Activated naive CD8-positive, alpha-beta T cell treated with anti-CD3 and anti-CD28 coated beads, Interleukin-2, amount 50 U/mL, for 24 hours (primary cell): ENCODE data around the gene VEGFB.

Source experiments
- ATAC-seq: fragments of 150-1000 bp; cut with Tn5 transposase; one replicate; pipeline ENCODE4 v1.10.0; 2021
- DNase-seq: peaks from one replicate; pipeline ENCODE4 v3.0.0; 2021
- H3K27ac Mint-ChIP-seq: one replicate; pipeline ENCODE4 v1.8.0; 2021; ENCODE audit warnings: mild to moderate bottlenecking, mixed read lengths
- H3K27me3 Mint-ChIP-seq: one replicate; pipeline ENCODE4 v1.8.0; 2021; ENCODE audit warnings: mixed read lengths
- H3K36me3 Mint-ChIP-seq: one replicate; pipeline ENCODE4 v1.8.0; 2021; ENCODE audit warnings: low read depth, mixed read lengths
- H3K4me1 Mint-ChIP-seq: one replicate; pipeline ENCODE4 v1.8.0; 2021; ENCODE audit warnings: mixed read lengths
- H3K4me3 Mint-ChIP-seq: one replicate; pipeline ENCODE4 v1.8.0; 2021; ENCODE audit warnings: mild to moderate bottlenecking, moderate library complexity, mixed read lengths
- H3K9me3 Mint-ChIP-seq: one replicate; pipeline ENCODE4 v1.8.0; 2021; ENCODE audit warnings: mixed read lengths

The VEGFB gene

DNA sequence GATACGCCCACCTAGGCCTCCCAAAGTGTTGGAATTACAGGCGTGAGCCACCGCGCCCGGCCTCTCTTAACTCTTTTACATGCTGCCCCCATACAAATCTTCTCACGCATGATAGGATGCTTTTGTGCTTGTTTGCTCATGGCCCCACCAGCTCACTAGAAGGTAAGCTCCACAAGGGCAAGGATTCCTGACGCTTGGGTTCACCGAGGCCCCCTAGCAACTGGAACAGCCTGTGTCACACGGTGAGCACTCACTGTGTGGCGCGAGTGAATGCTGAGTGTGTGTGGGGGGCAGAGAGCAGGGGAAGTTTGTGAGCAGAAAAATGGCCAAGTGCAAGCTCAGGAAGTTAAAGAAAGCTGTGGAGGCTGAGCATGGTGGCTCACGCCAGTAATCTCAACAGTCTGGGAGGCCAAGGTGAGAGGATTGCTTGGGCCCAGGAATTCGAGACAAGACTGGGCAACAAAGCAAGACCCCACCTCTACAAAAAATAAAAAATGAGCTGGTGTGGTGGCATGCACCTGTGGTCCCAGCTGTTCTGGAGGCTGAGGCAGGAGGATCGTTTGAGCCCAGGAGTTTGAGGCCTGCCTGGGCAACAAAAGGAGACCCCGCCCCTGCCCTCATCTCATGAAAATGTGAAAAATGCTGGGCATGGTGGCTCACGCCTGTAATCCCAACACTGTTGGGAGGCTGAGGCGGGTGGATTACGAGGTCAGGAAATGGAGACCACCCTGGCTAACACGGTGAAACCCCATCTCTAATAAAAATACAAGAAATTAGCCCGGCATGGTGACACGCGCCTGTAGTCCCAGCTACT, 47.8 kb downstream of the VEGFB start:
- Mint-ChIP-seq H3K27ac (peak overlapping the region; percentile 65), H3K4me1 (peaks cover 17% of the 10 kb centered on the region), H3K9me3 (no peaks in the 10 kb centered on the region), H3K27me3 (no peaks in the 10 kb centered on the region), H3K4me3 (no peak overlapping the region), H3K36me3 (peaks cover 9% of the 10 kb centered on the region)
- DNase-seq (no peak), ATAC-seq (no peak)

DNA sequence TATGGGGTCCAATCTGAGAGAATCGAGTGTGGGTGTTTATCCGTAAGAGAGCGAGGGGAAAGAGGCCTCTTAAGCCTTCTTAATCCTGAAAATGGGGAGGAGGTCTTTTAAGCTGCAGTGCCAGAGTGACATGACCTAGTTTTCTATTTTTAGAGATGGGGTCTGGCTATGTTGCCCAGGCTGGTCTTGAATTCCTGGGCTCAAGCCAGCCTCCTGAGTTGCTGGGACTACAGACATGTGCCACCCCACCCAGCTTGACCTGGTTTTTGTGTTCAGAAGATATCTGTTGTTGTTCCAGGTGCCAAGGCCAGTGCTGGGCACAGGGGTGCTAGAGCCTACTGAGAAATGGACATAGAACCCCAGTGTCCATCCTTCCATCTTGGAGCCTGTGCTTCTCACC, 48.7 kb downstream of the VEGFB start:
- peak overlapping the region; percentile 25 for H3K4me3 Mint-ChIP-seq

DNA sequence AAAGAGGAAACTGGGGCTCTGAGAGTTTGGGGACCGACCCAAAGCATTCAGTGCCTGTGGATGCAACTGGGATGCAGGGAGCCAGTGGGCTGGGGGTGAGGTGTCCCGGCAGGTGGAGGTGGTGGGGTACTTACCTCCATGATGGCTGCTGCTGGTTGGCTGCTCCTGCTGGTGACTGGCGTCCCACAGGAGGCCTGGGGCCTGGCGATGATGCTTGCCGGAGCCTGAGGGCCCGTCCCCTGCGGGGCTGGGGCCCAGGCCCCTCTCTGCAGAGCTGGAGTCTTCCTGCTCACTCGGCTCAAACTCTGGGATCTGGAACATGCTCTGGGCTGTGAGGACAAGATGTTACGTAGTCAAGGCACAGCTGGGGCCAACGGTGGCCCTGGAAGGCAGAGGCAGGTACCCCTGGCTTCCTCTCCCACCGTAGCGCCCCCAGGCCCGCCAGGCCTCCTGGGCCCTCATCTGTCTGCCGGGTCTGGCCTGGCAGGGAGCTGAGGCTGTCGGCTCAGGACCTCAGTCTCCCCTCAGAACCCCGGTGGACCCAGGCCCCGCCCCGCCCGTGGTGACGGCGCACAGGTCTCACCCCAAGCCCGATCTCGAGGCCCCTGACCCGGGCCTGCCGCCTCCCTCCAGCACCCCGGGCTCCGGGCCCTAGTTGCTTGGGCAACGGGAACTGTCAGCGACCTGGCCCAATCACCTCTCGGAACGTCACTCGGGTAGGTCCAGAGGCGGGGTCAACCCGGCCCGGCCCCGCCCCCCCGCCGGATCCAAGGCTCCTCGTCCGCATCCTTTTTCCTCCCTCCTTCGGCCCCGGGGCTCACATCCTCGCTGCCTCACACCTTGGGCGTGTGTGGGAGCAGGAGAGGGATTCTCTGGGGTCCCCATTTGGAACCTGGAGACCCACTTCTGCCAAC, 49.9 kb downstream of the VEGFB start, which contains the start of gene BAD:
Gene BAD, minus strand, starts transcription at position 618 of the 914 bp plus-strand sequence. Its CDS starts 297 bp downstream, at position 321.
- DNase-seq (peak; percentile 93), ATAC-seq (peak; percentile 93)
- H3K4me3 Mint-ChIP-seq: peak within 1 kb of the TSS; percentile 83
- H3K27ac Mint-ChIP-seq: peak within 1 kb of the TSS; percentile 92
- H3K4me1 Mint-ChIP-seq: peaks cover 17% of the 10 kb centered on the region
- H3K36me3 Mint-ChIP-seq: peaks cover 9% of the 10 kb centered on the region
- H3K27me3 Mint-ChIP-seq: no peaks in the 10 kb centered on the region
- H3K9me3 Mint-ChIP-seq: no peaks in the 10 kb centered on the region

More for the DNA sequence above, 48.7 kb downstream of the VEGFB start:
- ATAC-seq (no peak), DNase-seq (no peak)
- H3K9me3 Mint-ChIP-seq: no peaks in the 10 kb centered on the region
- H3K4me1 Mint-ChIP-seq: peaks cover 17% of the 10 kb centered on the region
- H3K36me3 Mint-ChIP-seq: peaks cover 9% of the 10 kb centered on the region
- H3K27me3 Mint-ChIP-seq: no peaks in the 10 kb centered on the region
- no peak overlapping the region for H3K27ac Mint-ChIP-seq

DNA sequence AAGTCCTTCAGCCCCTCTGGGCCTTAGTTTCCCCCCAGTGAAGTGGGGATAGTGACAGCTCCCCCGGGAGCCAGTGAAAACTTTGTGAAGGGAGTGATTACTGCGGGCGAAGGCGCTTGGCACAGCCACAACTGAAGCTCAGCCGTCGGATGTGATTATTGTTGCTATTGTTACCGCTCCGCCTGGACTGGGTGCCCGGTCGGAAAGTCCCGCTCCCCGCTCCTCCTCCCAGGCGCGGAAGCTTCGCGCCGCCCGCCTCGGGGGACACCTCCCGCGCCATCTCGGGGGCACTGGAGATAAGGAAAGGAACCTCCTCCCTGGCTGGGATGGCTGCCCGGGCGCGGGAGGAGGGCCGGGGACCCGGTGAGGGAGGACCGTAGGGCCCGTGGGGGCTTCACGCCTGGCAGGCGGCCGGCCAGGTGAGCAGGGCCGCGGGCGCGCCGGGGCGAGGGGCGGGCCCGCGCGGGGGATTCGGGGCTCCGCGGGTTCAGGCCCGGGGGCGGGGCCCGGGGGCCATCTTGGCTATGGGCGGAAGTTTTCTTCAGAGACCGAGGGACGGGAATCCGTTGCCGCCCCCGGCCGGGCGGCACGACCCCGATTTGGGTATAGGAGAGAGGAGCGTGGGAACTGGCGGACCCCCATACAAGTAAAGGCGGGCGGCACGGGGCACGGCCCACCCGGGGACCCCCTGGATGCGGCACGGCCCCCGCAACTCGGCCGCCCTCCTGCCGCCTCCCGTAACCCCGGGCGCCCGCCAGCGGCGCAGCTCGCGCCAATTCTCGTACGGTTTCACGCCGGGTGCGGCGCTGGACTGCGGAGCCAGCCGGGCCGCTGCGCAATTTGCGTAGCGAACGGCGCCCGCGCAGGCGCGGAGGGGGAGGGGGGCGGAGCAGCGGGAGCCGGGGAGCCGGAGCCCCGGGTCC, 50.8 kb downstream of the VEGFB start, which contains the start of gene GPR137:
Gene GPR137, plus strand, starts transcription at position 887 of the 923 bp plus-strand sequence. CDS start 677 bp downstream, outside the sequence.
- peaks cover 17% of the 10 kb centered on the region for H3K4me1 Mint-ChIP-seq
- peak; percentile 55 for ATAC-seq
- H3K36me3 Mint-ChIP-seq: peaks cover 9% of the 10 kb centered on the region
- H3K27me3 Mint-ChIP-seq: peaks cover 2% of the 10 kb centered on the region
- DNase-seq: peak; percentile 95
- H3K4me3 Mint-ChIP-seq: peak within 1 kb of the TSS; percentile 83
- peak within 1 kb of the TSS; percentile 92 for H3K27ac Mint-ChIP-seq
- H3K9me3 Mint-ChIP-seq: no peaks in the 10 kb centered on the region

DNA sequence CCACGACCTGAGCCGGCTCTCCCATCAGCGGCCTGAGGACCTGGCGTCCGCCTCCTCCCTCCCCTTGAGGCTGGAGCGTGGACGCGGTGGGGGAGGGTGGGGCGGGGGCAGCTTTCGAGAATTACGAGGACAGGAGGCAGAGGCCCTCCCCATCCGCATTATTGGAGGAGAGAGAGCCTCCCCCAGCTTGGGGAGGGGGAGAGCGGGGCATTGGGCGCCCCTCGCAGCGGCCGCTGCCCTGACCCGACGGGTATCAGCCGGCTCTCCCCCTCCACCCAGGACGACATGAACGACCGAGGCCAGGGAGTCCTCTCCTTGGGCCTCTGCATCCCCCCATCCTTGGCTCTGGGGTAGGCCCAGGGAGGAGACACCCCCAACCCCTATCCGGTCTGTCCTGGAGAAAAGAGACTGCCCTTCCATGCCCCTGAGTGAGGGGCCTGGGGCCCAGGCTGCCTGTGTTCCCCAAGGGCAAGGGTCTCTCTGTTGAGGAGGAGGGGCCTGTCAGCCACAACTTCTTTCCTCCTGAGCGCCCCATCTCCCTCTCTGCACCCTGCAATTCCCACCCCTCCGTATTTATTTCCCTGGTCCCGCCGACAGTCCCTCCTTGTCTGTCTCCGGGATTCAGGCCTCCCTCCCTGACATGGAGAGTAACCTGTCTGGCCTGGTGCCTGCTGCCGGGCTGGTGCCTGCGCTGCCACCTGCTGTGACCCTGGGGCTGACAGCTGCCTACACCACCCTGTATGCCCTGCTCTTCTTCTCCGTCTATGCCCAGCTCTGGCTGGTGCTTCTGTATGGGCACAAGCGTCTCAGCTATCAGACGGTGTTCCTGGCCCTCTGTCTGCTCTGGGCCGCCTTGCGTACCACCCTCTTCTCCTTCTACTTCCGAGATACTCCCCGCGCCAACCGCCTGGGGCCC, 51.8 kb downstream of the VEGFB start:
- peak overlapping the region; percentile 61 for H3K27ac Mint-ChIP-seq
- peak overlapping the region; percentile 83 for H3K4me3 Mint-ChIP-seq

DNA sequence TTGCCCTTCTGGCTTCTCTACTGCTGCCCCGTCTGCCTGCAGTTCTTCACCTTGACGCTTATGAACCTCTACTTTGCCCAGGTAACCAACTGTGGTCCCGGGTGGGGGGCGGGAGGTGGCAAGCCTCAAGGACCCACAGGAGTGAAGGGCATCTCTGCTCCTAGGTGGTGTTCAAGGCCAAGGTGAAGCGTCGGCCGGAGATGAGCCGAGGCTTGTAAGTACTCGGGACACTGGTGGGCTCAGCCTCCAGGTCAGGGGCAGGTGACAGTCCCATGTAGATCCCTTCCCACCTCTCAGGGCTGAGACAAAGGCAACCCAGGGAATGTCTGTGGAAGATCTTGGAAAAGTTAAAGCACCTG, 52.4 kb downstream of the VEGFB start:
- Mint-ChIP-seq H3K9me3 (no peaks in the 10 kb centered on the region), H3K27me3 (peaks cover 9% of the 10 kb centered on the region), H3K36me3 (peaks cover 5% of the 10 kb centered on the region), H3K4me1 (peaks cover 21% of the 10 kb centered on the region), H3K4me3 (peak overlapping the region; percentile 80), H3K27ac (peak overlapping the region; percentile 61)
- no peak for DNase-seq
- ATAC-seq: no peak

More for the DNA sequence above, 51.8 kb downstream of the VEGFB start:
- DNase-seq (no peak), ATAC-seq (no peak)
- Mint-ChIP-seq H3K9me3 (no peaks in the 10 kb centered on the region), H3K27me3 (peaks cover 9% of the 10 kb centered on the region), H3K4me1 (peaks cover 21% of the 10 kb centered on the region), H3K36me3 (peaks cover 8% of the 10 kb centered on the region)

DNA sequence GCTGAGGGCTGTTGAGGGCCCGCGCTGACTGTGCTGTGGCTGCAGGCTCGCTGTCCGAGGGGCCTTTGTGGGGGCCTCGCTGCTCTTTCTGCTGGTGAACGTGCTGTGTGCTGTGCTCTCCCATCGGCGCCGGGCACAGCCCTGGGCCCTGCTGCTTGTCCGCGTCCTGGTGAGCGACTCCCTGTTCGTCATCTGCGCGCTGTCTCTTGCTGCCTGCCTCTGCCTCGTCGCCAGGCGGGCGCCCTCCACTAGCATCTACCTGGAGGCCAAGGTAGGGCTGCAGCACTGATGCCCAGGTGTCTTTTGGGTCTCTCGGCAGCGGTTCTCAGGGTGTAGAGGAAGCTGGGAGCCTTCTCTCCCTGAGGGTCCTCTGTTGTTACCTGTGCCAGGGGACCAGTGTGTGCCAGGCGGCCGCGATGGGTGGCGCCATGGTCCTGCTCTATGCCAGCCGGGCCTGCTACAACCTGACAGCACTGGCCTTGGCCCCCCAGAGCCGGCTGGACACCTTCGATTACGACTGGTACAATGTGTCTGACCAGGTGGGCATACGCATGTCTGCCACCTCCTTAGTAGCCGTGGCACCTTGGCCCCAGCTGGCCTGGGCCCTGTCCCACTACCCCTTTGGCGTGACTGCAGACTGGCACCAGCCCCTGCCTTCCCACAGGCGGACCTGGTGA, 53.4 kb downstream of the VEGFB start:
- Mint-ChIP-seq H3K27me3 (peaks cover 13% of the 10 kb centered on the region), H3K4me3 (no peak overlapping the region), H3K9me3 (no peaks in the 10 kb centered on the region), H3K36me3 (peaks cover 2% of the 10 kb centered on the region), H3K4me1 (peaks cover 21% of the 10 kb centered on the region), H3K27ac (no peak overlapping the region)
- ATAC-seq: no peak
- no peak for DNase-seq

DNA sequence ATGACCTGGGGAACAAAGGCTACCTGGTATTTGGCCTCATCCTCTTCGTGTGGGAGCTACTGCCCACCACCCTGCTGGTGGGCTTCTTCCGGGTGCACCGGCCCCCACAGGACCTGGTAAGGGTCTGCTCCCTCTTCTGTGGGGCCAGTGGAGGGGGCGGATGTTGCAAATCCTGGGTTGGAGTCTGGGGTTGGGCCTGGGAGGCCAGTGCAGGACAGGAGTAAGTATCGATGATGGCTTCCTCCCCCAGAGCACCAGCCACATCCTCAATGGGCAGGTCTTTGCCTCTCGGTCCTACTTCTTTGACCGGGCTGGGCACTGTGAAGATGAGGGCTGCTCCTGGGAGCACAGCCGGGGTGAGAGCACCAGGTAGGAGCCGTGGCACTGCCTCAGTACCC, 54.0 kb downstream of the VEGFB start:
- ATAC-seq (no peak), DNase-seq (no peak)
- Mint-ChIP-seq H3K4me3 (no peak overlapping the region), H3K9me3 (no peaks in the 10 kb centered on the region), H3K4me1 (peaks cover 18% of the 10 kb centered on the region), H3K36me3 (no peaks in the 10 kb centered on the region), H3K27me3 (peaks cover 18% of the 10 kb centered on the region), H3K27ac (no peak overlapping the region)
